Activated T-cell treated with anti-CD3 and anti-CD28 coated beads, Interleukin-2, amount 50 U/mL, for 1 hour (primary cell): Measurements from ENCODE around the gene MGAT4C.
"Not testable (repeated sequence)": the region's sequence is repeated elsewhere in the genome, so short reads cannot be mapped to it uniquely, and the experiment has no call there.

Experiments used
- DNase-seq: peaks from one replicate; pipeline ENCODE4 v3.0.0-alpha.2; 2020

Gene MGAT4C

DNA sequence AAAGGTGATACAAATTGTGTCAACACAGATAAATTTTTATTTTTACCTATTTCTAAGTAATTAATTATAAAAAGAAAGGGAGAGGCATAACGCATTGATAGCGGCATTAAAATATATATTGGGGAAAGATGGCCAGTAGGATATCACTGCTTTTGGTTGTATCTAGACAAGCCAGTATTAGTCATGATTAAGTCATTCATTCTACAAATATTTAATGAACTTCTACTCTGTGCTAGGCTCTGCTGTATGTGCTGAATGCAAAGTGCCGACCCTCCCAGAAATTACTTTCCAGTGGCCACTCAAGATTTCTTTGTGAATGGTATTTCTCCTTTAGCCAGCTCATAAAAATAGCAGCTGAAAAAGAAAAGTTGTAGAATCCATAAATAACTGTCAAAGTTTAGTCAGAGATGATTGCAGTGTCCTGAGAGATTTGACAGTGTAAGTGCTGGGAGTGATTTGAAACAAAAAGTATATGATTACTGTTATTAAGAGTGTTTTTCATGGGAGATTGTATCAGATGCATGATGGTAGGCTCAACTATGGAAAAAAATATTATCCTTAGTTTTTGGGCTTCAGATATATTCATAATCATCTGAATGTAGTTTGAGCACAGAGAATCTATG lies 133.2 kb downstream of the MGAT4C start:
- DNase-seq = no peak

GRCh38 chr12:86118161-86118560 lies 138.0 kb downstream of the MGAT4C start:
- no peak for DNase-seq

GRCh38 chr12:86117711-86118110 lies 138.5 kb downstream of the MGAT4C start:
- DNase-seq = no peak

DNA sequence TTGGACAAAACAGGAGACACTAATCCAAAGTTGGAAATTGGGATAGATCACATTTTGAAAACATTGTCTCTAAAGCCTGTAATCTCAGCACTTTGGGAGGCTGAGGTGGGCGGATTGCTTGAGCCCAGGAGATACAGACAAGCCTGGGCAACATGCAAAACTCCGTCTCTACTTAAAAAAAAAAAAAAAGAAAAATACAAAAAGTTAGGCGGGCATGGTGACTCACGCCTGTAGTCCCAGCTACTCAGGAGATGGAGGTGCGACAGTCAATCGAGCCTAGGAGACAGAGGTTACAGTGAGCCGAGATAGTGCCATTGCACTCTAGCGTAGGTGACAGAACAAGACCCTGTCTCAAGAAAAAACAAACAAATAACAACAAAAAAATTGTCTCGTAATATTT lies 152.1 kb downstream of the MGAT4C start:
- DNase-seq = no peak

DNA sequence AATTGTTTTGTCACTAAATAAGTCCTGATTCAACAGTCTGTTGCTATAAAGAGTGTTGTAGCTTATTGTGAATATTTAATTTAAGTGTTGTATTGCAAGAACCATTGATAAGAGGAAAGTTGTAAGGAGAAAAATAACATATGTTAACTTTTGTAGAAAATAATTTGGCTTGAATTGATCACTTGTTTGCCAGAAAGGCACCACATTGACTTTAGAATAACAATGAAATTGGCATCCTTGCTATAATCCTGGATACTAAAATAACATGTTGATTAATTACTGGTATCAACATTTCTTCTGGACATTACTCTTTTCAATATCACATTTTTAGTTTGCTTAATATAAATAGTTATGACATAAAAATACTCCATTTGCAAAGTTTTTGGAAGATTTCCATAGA lies 159.0 kb downstream of the MGAT4C start:
- DNase-seq = no peak

DNA sequence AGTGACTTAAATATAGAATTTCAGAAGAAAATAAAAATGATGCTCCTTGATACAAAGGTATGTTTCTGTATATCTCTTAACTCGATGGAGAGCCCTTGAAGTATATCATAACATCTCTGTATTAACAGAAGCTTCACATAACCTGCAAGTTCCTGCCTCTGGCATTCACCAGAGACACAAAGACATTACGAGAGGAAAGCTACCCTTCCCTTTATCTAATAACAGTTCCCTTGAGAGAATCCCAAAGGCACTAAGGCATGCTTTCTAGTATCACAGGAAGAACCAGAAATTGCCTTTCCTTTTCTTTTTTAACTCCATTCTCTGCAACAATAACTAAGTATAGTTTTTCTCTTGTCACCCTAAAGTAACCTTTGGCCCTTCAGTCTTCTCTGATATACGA lies 164.5 kb downstream of the MGAT4C start:
- no peak for DNase-seq

GRCh38 chr12:86081843-86082242 lies 174.3 kb downstream of the MGAT4C start:
- no peak for DNase-seq

- not testable (repeated sequence) for DNase-seq
These were observed 197.1 kb downstream of the MGAT4C start for GRCh38 chr12:86059052-86059451.

DNA sequence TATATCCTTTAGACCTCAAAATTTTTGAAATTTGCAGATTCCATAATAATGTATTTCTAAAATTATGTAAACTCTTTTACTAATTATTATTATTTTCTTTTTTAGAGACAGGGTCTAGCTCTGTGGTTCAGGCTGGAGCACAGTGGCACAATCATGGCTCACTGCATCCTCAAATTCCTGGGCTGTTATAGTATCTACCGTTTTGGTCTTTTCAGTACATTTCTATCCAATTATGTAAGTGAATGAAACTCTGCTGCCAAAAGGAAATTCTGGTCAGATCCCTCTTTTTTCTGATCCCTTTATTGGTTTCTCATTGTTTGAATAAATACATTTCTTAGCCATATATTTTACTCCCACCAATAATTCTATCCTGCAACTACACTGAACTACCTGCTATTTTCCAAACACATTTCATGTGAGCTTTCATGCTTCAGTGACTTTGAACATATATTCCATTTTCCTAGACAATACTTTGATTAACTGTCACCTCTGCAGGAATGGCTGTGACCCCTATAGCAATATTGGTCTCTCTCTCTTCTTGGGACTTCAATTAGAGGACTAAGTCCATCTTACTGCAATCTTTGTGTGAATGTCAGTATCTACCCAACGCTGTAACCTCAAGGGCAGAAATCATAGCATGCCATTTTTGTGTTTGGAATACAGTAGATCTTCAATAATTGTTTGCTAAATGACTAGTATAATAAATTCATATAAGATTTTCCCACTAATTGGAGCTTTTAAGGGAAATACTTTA lies 198.9 kb downstream of the MGAT4C start:
- DNase-seq = no peak

DNA sequence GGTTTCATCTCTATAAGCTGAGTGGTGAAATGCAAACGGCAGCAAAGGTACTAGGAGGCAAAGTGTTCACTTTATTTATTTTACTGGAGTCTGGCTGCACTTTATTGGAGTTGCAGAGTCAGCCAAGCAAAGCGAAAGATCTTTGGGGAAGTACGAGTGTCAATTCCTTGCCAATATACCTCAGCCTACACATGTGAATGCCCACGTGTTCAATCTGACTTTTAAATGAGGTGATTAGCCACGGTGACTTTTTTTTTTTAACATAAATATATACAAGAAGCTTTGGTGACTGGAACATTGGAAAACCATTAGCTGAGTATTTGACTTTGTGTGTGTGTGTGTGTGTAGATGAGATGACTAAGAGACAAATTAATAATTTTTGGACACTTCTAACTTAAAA lies 203.3 kb downstream of the MGAT4C start:
- DNase-seq = no peak

GRCh38 chr12:86050010-86050409 lies 206.2 kb downstream of the MGAT4C start:
- no peak for DNase-seq

DNA sequence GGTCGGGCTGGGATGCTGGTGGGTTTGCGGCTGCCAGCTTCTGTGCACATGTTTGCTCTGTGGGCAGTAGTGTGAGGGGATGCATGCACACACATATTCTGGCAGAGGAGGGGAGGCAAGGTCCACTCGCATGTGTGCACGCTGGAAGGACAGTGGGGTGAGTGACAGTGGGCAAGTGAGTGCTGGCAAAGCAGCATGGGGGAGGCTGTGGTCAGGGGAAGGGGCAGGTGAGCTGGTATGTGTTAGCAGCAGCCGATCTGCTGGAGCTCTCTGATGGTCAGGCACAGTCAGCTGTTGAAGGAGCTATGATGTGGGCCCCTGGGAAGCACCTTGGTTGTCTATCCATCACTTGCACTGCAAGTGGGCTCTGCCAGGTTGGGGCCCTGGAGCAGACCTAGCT lies 211.8 kb downstream of the MGAT4C start:
- no peak for DNase-seq

GRCh38 chr12:86042062-86042461 lies 214.1 kb downstream of the MGAT4C start:
- DNase-seq = no peak

DNA sequence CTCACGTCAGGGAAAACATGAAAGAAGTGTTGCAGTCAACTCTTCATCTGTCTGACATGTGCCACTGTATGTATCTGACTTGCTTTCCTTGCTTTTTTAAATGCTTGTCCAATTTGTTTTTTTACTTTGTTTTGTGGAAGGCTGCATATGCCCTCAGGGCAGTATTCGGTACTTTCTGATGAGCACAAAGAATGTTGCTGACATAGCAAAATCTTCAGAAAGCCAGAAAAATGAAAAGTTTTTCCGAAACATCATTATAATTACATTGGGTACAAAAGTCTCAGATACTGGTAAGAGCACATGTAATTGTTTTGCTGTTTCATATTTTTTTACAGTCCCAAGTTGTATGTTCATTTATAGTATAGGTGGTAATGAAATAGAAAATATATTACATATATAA lies 237.8 kb downstream of the MGAT4C start:
- DNase-seq = no peak

- DNase-seq = no peak
These were observed 241.2 kb downstream of the MGAT4C start for GRCh38 chr12:86015026-86015425.

- DNase-seq = no peak
These were observed 249.5 kb downstream of the MGAT4C start for GRCh38 chr12:86006727-86007126.

DNA sequence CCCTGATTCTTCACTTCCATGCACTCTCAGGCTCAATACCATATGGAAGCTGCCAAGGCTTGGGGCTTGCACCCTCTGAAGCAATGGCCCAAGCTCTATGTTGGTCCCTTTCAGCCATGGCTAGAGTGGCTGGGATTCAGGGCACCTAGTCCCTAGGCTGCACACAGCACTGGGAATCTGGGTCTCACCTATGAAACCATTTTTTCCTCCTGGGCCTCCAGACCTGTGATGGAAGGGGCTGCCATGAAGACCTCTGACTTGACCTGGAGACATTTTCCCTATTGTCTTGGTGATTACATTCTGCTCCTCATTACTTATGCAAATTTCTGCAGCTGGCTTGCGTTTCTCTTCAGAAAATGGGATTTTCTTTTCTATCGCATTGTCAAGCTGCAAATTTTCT lies 258.1 kb downstream of the MGAT4C start:
- DNase-seq = no peak

GRCh38 chr12:85996280-85996679 lies 259.9 kb downstream of the MGAT4C start:
- DNase-seq = no peak

GRCh38 chr12:85993746-85994145 lies 262.4 kb downstream of the MGAT4C start:
- DNase-seq = no peak

- DNase-seq = no peak
These were observed 270.2 kb downstream of the MGAT4C start for GRCh38 chr12:85985996-85986395.

DNA sequence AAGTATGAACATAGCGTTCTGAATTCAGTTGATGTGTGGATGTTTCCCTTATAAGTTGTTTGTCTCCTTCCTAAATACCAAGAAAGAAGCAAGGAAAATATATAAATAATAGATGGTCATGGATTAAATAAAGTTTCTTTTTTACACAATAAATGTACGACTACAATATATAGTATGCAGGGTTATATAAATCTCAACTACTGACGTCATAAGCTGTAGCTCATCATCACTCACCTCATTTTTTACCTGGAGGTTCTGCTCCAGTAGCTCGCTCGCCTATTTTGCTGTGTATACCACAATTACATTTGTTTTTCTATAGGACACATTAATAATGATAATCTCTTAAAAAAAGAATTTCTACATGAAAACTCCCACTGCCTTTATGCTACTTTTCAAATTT lies 272.6 kb downstream of the MGAT4C start:
- no peak for DNase-seq

GRCh38 chr12:85979641-85980040 lies 276.6 kb downstream of the MGAT4C start:
- no peak for DNase-seq

- DNase-seq = no peak
These were observed 280.5 kb downstream of the MGAT4C start for GRCh38 chr12:85975716-85976115.

DNA sequence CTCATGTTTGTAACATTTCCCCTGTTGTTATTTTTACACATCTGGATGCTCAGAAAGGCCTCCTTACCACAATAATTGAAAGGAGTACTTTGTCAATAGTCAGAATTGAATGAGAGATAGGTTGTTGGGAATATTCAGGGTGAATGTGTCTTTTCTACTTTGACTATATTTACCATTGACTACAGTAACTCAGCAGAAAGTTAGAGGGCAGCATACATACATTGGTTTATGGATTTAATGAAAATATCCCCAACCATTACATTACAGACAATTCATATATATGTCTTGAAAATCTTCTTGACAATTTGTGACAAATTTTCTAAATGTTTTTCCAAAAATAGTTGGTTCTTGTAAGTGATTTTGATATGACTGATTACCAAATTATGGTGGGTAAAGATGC lies 284.4 kb downstream of the MGAT4C start:
- DNase-seq = no peak

GRCh38 chr12:85968606-85969005 lies 287.6 kb downstream of the MGAT4C start:
- DNase-seq = no peak
